ENCODE results near the gene WDR18.

WDR18 gene

DNA sequence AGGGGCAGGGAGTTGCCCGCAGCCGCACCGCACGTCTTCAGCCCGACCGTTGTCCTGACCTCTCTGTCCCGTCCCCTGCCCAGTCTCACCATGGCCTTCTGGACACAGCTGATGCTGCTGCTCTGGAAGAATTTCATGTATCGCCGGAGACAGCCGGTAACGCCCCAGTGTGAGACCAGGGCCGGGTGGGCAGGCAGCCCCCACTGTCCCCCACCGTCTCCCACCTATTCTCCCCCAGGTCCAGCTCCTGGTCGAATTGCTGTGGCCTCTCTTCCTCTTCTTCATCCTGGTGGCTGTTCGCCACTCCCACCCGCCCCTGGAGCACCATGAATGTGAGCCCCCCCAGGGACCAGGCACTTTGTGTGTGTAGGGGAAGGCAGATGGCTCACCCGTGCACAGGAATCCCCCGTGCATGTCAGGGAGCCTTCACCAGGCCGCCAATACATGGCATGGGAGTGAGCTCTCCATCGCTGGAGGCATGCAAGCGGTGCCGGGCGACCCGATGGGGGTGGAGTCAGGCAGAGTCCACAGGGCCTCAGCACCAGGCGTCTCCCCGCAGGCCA is 57.2 kb downstream of the WDR18 start:
- TF ChIP-seq, protein P1, sequence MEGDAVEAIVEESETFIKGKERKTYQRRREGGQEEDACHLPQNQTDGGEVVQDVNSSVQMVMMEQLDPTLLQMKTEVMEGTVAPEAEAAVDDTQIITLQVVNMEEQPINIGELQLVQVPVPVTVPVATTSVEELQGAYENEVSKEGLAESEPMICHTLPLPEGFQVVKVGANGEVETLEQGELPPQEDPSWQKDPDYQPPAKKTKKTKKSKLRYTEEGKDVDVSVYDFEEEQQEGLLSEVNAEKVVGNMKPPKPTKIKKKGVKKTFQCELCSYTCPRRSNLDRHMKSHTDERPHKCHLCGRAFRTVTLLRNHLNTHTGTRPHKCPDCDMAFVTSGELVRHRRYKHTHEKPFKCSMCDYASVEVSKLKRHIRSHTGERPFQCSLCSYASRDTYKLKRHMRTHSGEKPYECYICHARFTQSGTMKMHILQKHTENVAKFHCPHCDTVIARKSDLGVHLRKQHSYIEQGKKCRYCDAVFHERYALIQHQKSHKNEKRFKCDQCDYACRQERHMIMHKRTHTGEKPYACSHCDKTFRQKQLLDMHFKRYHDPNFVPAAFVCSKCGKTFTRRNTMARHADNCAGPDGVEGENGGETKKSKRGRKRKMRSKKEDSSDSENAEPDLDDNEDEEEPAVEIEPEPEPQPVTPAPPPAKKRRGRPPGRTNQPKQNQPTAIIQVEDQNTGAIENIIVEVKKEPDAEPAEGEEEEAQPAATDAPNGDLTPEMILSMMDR (IDR thresholded peaks at IDR 0.05; ENCODE audit: low read depth, low read length) = no peak
- DNase-seq (ENCODE audit: extremely low read depth, low read depth) = no peak

DNA sequence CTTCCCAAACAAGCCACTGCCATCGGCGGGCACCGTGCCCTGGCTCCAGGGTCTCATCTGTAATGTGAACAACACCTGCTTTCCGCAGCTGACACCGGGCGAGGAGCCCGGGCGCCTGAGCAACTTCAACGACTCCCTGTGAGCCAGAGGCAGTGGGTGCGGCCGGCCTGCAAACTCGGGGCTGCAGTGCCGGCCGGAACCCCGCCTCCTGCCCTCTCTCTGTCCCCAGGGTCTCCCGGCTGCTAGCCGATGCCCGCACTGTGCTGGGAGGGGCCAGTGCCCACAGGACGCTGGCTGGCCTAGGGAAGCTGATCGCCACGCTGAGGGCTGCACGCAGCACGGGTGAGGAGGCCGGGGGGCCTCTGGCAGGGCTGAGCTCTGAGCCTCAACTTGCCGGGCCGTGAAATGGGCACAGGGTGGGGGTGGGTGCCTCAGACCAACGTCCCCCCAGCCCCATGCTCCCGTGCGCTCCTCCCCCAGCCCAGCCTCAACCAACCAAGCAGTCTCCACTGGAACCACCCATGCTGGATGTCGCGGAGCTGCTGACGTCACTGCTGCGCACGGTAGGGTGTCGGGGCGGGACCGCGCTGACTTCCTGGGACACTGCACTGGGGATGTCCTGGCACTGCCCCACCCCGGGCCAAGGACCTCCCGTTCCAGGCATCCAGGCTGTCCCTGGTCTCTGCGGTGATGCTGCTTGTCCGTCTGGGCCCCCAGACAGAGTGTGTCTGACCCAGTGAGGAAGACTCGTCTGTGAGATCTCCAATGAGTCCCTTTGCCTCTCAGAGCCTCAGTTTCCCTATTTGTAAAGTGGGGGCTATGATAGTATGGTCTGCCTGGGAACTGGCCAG is 57.9 kb downstream of the WDR18 start:
- DNase-seq (ENCODE audit: extremely low read depth, low read depth) = no peak
- TF ChIP-seq, protein P1 (IDR thresholded peaks at IDR 0.05; ENCODE audit: low read depth, low read length) = no peak

DNA sequence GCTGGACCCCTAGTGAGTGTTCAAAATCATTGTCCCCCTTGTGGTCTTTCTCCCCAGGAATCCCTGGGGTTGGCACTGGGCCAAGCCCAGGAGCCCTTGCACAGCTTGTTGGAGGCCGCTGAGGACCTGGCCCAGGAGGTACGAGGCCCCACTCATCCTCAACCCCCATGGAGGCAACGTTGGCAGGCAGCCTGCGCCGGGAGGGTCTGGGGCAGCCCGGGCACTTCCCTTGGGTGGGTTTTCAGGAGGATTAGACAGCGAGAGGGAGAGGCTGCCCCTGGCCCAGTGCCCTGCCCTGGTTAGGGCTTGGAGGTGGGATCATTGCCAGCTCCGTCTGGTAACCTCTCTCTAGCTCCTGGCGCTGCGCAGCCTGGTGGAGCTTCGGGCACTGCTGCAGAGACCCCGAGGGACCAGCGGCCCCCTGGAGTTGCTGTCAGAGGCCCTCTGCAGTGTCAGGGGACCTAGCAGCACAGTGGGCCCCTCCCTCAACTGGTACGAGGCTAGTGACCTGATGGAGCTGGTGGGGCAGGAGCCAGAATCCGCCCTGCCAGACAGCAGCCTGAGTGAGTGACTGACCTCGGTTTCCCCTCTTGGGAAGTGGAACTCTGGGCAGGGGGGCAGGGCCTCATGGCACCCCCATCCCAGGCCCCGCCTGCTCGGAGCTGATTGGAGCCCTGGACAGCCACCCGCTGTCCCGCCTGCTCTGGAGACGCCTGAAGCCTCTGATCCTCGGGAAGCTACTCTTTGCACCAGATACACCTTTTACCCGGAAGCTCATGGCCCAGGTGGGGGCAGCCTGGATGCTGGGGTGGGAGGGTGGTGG is 58.8 kb downstream of the WDR18 start:
- DNase-seq (ENCODE audit: extremely low read depth, low read depth) = no peak
- TF ChIP-seq, protein P1 (IDR thresholded peaks at IDR 0.05; ENCODE audit: low read depth, low read length) = no peak

All from AG09319 (cell line).